GM12864 (cell line): ENCODE measurements around the gene TBX2.

ENCODE experiments used
- DNase-seq: peaks from one replicate; pipeline ENCODE4 v3.0.0-alpha.2; 2011; ENCODE audit warnings: low read depth
- H3K4me3 ChIP-seq: 2 replicates; pipeline ENCODE4 v1.5.1; 2011; ENCODE audit warnings: mild to moderate bottlenecking, low read depth, low read length, control low read depth
- CTCF ChIP-seq: IDR thresholded peaks from 2 replicates; pipeline ENCODE4 v1.5.1; 2011; ENCODE audit warnings: low read depth, mild to moderate bottlenecking, moderate library complexity, low read length, control low read depth, inconsistent platforms; ENCODE audit errors: missing control alignments

TBX2 gene

GRCh38 chr17:61455324-61456060, 55.8 kb downstream of the TBX2 start:
- DNase-seq: no peak
- no peak for TF ChIP-seq CTCF
- no peak overlapping the region for H3K4me3 ChIP-seq

DNA sequence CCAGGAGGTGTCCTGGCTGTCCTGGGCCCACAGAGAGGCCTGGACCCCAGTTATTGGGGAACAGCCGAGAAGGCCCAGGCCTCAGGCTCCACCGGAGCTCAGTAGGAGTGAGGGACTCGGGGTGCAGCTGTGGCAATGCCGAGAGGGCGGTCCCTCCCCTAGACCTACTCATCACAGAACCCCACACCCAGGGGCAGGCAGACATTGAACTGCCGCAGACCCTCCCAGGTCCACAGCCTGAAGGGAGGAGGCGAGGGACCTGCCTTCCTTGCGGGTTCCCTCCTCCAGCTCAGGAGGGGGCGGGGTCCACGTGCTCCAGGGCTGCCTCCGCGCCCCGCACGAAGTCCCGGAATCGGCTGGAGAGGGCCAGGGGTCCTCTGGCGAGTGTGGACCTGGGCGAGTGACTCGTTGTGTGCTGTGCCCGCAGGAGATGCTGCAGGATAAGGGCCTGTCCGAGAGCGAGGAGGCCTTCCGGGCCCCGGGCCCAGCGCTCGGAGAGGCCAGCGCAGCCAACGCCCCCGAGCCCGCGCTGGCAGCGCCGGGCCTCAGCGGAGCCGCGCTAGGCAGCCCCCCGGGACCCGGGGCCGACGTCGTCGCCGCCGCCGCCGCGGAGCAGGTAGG, 56.5 kb downstream of the TBX2 start:
- H3K4me3 ChIP-seq: no peak overlapping the region
- TF ChIP-seq CTCF: no peak

DNA sequence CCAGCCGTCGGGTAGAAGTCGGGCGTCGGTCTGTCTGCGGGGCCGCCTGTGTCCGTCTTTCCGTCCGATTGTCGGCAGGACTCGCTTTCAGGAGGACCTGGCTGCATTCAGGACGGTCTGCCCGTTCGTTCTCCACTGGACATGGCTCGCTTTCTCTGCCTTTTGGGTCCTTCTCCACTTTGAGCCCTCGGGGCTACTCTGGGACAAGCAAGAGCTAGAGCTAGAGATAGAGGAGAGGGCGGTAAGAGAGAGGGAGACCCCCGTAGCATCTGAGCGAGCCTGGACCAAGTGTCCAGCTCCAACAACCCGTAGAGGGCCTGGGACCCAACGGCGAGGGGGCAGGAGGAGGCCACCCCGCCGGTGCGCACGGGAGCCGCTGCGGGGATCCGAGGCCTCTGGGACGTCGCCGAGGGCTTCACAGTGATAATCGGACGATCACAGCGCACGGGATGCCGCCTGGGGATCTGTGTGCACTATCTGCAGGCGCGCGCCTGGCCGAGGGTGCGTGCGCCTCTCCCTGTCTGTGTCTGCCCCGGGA, 57.1 kb downstream of the TBX2 start:
- no peak overlapping the region for H3K4me3 ChIP-seq
- no peak for TF ChIP-seq CTCF
- no peak for DNase-seq

More for the DNA sequence above, 56.5 kb downstream of the TBX2 start:
- no peak for DNase-seq

DNA sequence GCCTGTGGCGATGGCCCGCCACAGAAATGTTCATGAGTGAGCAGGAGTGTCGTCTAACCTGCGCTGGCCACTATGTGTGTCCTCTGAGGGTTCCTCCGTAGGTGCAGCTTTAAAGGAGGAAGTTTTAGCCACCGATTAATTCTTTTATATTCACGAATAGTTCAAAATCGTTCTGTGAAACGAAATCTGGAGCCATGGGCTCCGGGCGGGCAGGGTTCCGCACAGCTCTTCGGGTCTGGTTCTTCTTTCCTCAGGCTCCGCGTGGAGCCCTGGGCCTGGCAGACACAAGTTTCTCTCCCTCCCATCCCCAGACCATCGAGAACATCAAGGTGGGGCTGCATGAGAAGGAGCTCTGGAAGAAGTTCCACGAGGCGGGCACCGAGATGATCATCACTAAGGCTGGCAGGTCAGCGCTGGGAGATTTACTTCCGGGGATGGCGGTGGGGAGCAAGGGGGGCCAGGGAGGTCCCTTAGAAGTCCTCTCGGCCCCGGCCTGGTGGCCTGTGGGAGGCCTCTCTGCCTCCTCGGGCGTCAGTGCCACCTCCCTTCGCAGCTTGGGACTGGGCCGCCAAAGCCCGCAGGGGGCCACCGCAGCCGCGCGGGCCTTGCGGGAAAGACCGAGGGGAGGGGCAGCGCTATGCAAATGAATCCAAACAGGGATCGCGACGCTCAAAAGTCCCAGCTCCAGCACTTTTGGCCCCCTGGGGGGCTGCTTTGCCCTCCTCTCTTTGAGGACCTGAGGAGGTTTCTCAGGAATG, 57.8 kb downstream of the TBX2 start:
- no peak for TF ChIP-seq CTCF
- H3K4me3 ChIP-seq: no peak overlapping the region
- DNase-seq: no peak

DNA sequence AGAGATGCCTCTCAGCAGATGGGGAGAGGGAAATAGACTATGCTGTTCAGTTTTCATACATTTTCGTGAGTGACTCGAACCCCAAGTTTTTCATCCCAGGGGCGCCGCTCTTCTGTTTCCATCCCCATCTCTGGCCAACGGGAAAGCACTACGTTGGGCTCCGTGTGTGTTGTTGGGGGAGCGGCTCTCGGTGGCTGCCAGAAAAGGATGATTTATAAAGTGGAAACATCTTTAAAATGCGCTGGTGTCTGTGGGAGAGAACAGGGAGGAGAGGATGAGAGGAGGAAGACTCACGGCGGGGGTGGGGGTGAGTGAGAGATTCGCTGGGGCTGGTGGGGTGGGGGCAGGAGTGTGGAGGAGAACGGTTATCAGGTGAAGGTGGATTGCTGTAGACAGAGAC, 58.4 kb downstream of the TBX2 start:
- no peak for TF ChIP-seq CTCF
- H3K4me3 ChIP-seq: no peak overlapping the region
- DNase-seq: no peak

DNA sequence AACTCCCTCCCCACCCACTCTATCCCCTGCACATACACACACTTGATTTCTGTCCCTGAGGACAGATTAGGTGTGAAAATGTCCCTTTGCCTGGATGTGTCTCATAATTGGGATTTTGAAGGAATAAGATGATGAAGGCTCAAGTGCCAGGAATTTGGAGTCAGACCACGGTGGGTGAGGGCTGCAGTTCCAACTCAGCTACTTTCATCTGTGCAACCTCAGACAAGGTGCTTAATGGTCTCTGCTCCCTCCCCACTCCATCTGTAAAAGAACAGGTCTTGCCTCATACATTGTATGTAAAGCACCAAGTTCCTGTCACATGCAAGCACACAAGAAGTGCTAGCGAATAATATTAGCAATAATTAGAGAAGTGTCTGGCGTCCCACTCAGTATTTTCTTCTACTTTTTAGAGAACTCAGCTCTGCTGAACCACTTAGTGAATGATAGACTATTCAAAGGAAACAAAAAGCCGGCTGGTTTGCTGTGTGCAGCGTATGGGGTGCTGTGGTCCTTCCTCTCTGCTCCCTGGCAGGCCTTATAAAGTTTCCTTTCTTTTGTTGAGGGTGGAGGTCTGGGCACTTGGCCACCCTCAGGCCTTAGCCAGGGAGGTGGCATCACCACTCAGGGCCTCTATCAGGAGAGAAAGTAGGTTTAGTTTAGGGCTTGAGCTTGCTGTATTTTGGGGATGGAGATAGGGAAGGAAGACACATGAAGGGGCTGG, 58.9 kb downstream of the TBX2 start:
- no peak overlapping the region for H3K4me3 ChIP-seq
- TF ChIP-seq CTCF: no peak
- DNase-seq: no peak
